ENCODE data around the gene BID. TPM values are rescaled to one million over a fixed set of nuclear protein-coding genes. Genes with fewer than 3 reads are reported as not detected.

BID gene
- total RNA-seq, 1 donor from 2014 or later, result 22.1 TPM

DNA sequence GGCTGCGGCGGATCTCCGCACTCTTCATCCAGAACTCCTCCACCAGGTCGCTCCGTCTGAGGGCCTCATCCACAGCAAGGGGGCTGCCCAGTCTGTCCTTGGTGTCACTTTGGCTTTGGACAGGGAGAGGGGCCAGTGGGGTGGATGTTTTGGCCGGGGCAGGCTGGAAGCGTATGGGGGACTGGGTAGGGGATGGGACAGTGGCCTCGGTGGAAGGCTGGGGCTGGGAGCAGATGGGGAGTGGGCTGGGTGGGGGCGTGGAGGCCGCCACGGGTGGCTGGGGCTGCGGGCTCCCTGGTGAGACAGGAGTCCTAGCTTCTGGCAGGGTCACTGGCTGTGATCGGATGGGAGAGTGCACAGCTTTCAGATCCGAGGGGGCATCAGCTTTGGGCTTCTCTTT is 44.4 kb upstream of the BID start:
- Histone ChIP-seq H3K4me3 (ENCODE audit: low read depth, low read length) (no peak overlapping the region), H3K36me3 (ENCODE audit: control insufficient read depth, insufficient read depth, low read length) (peaks cover 22% of the 10 kb centered on the region), H3K27me3 (ENCODE audit: control insufficient read depth, insufficient read depth, low read length) (no peaks in the 10 kb centered on the region)
- DNase-seq (ENCODE audit: low read depth) (no peak), FAIRE-seq (no peak)
- TF ChIP-seq CTCF (IDR thresholded peaks at IDR 0.05; ENCODE audit: insufficient read depth, low read length, severe bottlenecking), result no peak

DNA sequence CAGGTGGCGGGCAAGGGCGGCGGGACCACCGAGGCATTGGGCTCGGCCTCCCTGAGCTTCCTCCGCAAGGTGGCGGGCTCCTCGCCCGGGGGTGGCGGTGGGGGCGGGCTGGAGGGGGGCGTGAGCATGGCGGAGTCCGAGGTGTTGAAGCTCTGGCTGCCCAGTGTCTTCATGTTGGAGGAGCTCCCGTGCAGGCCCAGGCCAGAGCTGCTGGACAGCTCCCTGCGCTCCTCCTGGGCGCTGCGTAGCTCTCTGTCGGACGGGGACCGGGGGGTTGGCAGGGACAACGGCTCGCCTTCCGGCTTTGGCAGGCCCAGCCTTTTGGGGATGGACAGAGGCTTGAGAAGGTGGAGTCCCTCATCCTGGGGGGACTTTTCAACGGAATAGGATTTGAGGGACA is 43.9 kb upstream of the BID start:
- DNase-seq (ENCODE audit: low read depth) (no peak), FAIRE-seq (no peak)
- H3K36me3 ChIP-seq (ENCODE audit: control insufficient read depth, insufficient read depth, low read length), result peaks cover 24% of the 10 kb centered on the region
- H3K4me3 ChIP-seq (ENCODE audit: low read depth, low read length), result no peak overlapping the region
- TF ChIP-seq CTCF (IDR thresholded peaks at IDR 0.05; ENCODE audit: insufficient read depth, low read length, severe bottlenecking), result no peak
- no peaks in the 10 kb centered on the region for H3K27me3 ChIP-seq (ENCODE audit: control insufficient read depth, insufficient read depth, low read length)

DNA sequence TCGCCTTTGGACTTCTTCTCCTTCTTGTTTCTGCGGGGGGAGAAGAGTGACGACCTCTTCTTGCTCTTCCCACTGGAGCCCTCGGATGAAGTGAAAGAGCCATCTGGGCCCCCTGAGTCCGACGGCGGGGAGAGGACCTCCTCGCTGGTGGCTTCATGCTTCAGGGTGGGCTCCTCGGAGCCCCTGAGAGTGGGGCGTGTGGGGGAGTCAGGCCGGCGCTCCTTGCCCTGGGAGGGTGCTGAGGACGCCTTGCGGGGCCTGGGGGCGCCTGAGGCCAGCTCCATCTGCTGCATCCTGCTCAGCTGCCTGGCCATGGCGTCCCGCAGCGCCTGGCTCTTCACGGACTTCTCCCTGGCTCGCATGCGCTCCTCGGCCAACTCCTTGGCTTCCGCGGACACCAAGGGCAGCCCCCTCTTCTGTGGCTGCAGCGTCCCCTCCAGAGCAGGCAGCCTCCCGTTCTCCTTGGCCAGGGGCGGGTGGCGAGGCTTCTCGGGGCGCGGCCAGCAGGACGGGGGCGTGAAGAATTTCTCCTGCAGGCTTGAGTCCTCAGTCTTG is 43.3 kb upstream of the BID start:
- Histone ChIP-seq H3K27me3 (ENCODE audit: control insufficient read depth, insufficient read depth, low read length) (no peaks in the 10 kb centered on the region), H3K36me3 (ENCODE audit: control insufficient read depth, insufficient read depth, low read length) (peaks cover 23% of the 10 kb centered on the region), H3K4me3 (ENCODE audit: low read depth, low read length) (no peak overlapping the region)
- DNase-seq (ENCODE audit: low read depth) (no peak), FAIRE-seq (no peak)
- TF ChIP-seq CTCF (IDR thresholded peaks at IDR 0.05; ENCODE audit: insufficient read depth, low read length, severe bottlenecking), result no peak

GRCh38 chr22:17817079-17817478 is 42.8 kb upstream of the BID start:
- H3K4me3 ChIP-seq (ENCODE audit: low read depth, low read length), result no peak overlapping the region
- no peaks in the 10 kb centered on the region for H3K27me3 ChIP-seq (ENCODE audit: control insufficient read depth, insufficient read depth, low read length)
- DNase-seq (ENCODE audit: low read depth), result no peak
- FAIRE-seq, result no peak
- H3K36me3 ChIP-seq (ENCODE audit: control insufficient read depth, insufficient read depth, low read length), result peaks cover 22% of the 10 kb centered on the region
- no peak for TF ChIP-seq CTCF (IDR thresholded peaks at IDR 0.05; ENCODE audit: insufficient read depth, low read length, severe bottlenecking)

DNA sequence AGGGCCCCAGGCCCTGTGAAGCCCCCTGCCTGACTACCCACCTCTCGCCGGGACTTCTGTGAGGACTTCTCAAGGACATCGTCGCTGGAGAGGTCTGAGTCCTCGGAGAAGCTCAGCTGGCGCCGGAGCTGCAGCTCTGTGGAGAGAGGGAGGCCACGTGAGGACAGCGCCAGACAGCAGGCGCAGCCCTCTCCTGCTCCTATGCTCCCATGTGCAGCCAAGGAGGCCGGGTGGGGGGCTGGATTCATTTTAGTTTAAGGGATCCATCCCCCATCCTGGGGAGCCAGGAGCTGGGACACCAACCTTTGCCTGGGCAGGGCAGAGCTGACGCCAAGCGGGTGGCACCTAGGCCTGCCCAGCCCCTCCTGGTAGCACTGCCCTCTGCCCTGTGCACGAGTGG is 42.4 kb upstream of the BID start:
- Histone ChIP-seq H3K27me3 (ENCODE audit: control insufficient read depth, insufficient read depth, low read length) (no peaks in the 10 kb centered on the region), H3K4me3 (ENCODE audit: low read depth, low read length) (no peak overlapping the region), H3K36me3 (ENCODE audit: control insufficient read depth, insufficient read depth, low read length) (peaks cover 23% of the 10 kb centered on the region)
- FAIRE-seq, result no peak
- TF ChIP-seq CTCF (IDR thresholded peaks at IDR 0.05; ENCODE audit: insufficient read depth, low read length, severe bottlenecking), result no peak
- DNase-seq (ENCODE audit: low read depth), result no peak

GRCh38 chr22:17815703-17816254 is 41.5 kb upstream of the BID start:
- DNase-seq (ENCODE audit: low read depth) (no peak), FAIRE-seq (no peak)
- H3K27me3 ChIP-seq (ENCODE audit: control insufficient read depth, insufficient read depth, low read length), result no peaks in the 10 kb centered on the region
- no peak for TF ChIP-seq CTCF (IDR thresholded peaks at IDR 0.05; ENCODE audit: insufficient read depth, low read length, severe bottlenecking)
- peaks cover 23% of the 10 kb centered on the region for H3K36me3 ChIP-seq (ENCODE audit: control insufficient read depth, insufficient read depth, low read length)
- no peak overlapping the region for H3K4me3 ChIP-seq (ENCODE audit: low read depth, low read length)
